Measurements from ENCODE around the gene SCGB1D4. TPM values are rescaled to one million over a fixed set of nuclear protein-coding genes. Genes with fewer than 3 reads are reported as not detected.

The SCGB1D4 gene
- polyA plus RNA-seq, 1 donor from 2014 or later = not detected

- Histone ChIP-seq H3K9me3 (ENCODE audit: low read length) (no peaks in the 10 kb centered on the region), H3F3A (ENCODE audit: insufficient read depth, low read length, poor library complexity, severe bottlenecking) (no peaks in the 10 kb centered on the region), H3K36me3 (ENCODE audit: insufficient read depth, low read length) (no peaks in the 10 kb centered on the region), H3K27me3 (ENCODE audit: insufficient read depth, low read depth, low read length) (no peaks in the 10 kb centered on the region), H3K9ac (ENCODE audit: low read length) (no peak overlapping the region), H3K27ac (ENCODE audit: low read length) (no peak overlapping the region), H2AFZ (ENCODE audit: low read depth, low read length) (no peak overlapping the region), H3K9me2 (ENCODE audit: insufficient read depth, low read length) (no peaks in the 10 kb centered on the region), H3K79me2 (replicated peaks; ENCODE audit: insufficient read depth, low read length) (no peaks in the 10 kb centered on the region), H3K4me2 (ENCODE audit: low read length) (no peak overlapping the region), H3K4me3 (ENCODE audit: low read length) (no peak overlapping the region), H4K20me1 (ENCODE audit: insufficient read depth) (no peaks in the 10 kb centered on the region)
- TF ChIP-seq TAF1 (IDR thresholded peaks at IDR 0.05; ENCODE audit: low read depth) (no peak), REST (IDR thresholded peaks at IDR 0.05; ENCODE audit: borderline replicate concordance) (no peak), SMC3 (conservative IDR thresholded peaks at IDR 0.05; ENCODE audit: poor library complexity) (no peak), POLR2AphosphoS5 (IDR thresholded peaks at IDR 0.05) (no peak), CTCF (IDR thresholded peaks at IDR 0.05; ENCODE audit: poor library complexity, severe bottlenecking) (no peak), RAD21 (conservative IDR thresholded peaks at IDR 0.05) (no peak), EZH2 (IDR thresholded peaks at IDR 0.05; ENCODE audit: borderline replicate concordance, insufficient read depth, low read length, poor library complexity, severe bottlenecking) (no peak), EP300 (conservative IDR thresholded peaks at IDR 0.05; ENCODE audit: poor library complexity, severe bottlenecking) (no peak), MXI1 (conservative IDR thresholded peaks at IDR 0.05; ENCODE audit: poor library complexity, severe bottlenecking) (no peak)
Observed at GRCh38 chr11:62306227-62306626, 7.4 kb upstream of the SCGB1D4 start.

- no peak overlapping the region for H3K27ac ChIP-seq (ENCODE audit: low read length)
- no peaks in the 10 kb centered on the region for H3F3A ChIP-seq (ENCODE audit: insufficient read depth, low read length, poor library complexity, severe bottlenecking)
- H3K27me3 ChIP-seq (ENCODE audit: insufficient read depth, low read depth, low read length) = no peaks in the 10 kb centered on the region
- no peaks in the 10 kb centered on the region for H3K9me2 ChIP-seq (ENCODE audit: insufficient read depth, low read length)
- H3K36me3 ChIP-seq (ENCODE audit: insufficient read depth, low read length) = no peaks in the 10 kb centered on the region
- TF ChIP-seq POLR2AphosphoS5 (IDR thresholded peaks at IDR 0.05) (no peak), TAF1 (IDR thresholded peaks at IDR 0.05; ENCODE audit: low read depth) (no peak), EP300 (conservative IDR thresholded peaks at IDR 0.05; ENCODE audit: poor library complexity, severe bottlenecking) (no peak), RAD21 (conservative IDR thresholded peaks at IDR 0.05) (no peak), EZH2 (IDR thresholded peaks at IDR 0.05; ENCODE audit: borderline replicate concordance, insufficient read depth, low read length, poor library complexity, severe bottlenecking) (no peak), MXI1 (conservative IDR thresholded peaks at IDR 0.05; ENCODE audit: poor library complexity, severe bottlenecking) (no peak)
- no peak overlapping the region for H3K4me3 ChIP-seq (ENCODE audit: low read length)
- no peak overlapping the region for H2AFZ ChIP-seq (ENCODE audit: low read depth, low read length)
- no peak overlapping the region for H3K4me2 ChIP-seq (ENCODE audit: low read length)
- no peak overlapping the region for H3K9ac ChIP-seq (ENCODE audit: low read length)
- H3K79me2 ChIP-seq (replicated peaks; ENCODE audit: insufficient read depth, low read length) = no peaks in the 10 kb centered on the region
- H3K9me3 ChIP-seq (ENCODE audit: low read length) = no peaks in the 10 kb centered on the region
- H4K20me1 ChIP-seq (ENCODE audit: insufficient read depth) = no peaks in the 10 kb centered on the region
Observed at GRCh38 chr11:62295504-62295903, 3.4 kb downstream of the SCGB1D4 start.

All from neural cell (in vitro differentiated cells).